Middle frontal gyrus (tissue), 1 donor: ENCODE measurements around the gene NOS1AP.

Experiments
- DNase-seq: peaks from one replicate; pipeline ENCODE4 v3.0.0-alpha.2; 2015; ENCODE audit warnings: low spot score; ENCODE audit errors: extremely low spot score

Gene NOS1AP

GRCh38 chr1:162291000-162291399 is 221.5 kb downstream of the NOS1AP start:
- DNase-seq: no peak

GRCh38 chr1:162292422-162292849 is 222.9 kb downstream of the NOS1AP start:
- DNase-seq: no peak

GRCh38 chr1:162293073-162293692 is 223.7 kb downstream of the NOS1AP start:
- DNase-seq: no peak

GRCh38 chr1:162294015-162294414 is 224.5 kb downstream of the NOS1AP start:
- no peak for DNase-seq

- DNase-seq: no peak
Observed at GRCh38 chr1:162297208-162297607, 227.7 kb downstream of the NOS1AP start.

- no peak for DNase-seq
Observed at GRCh38 chr1:162298266-162298665, 228.8 kb downstream of the NOS1AP start.

GRCh38 chr1:162299018-162299417 is 229.5 kb downstream of the NOS1AP start:
- DNase-seq: no peak

GRCh38 chr1:162300057-162300917 is 230.8 kb downstream of the NOS1AP start:
- DNase-seq: no peak

GRCh38 chr1:162301696-162302095 is 232.2 kb downstream of the NOS1AP start:
- no peak for DNase-seq

GRCh38 chr1:162302306-162303003 is 233.0 kb downstream of the NOS1AP start:
- DNase-seq: no peak

- DNase-seq: no peak
Observed at GRCh38 chr1:162303004-162303344, 233.5 kb downstream of the NOS1AP start.

- DNase-seq: no peak
Observed at GRCh38 chr1:162304736-162305135, 235.2 kb downstream of the NOS1AP start.

- DNase-seq: no peak
Observed at GRCh38 chr1:162305969-162306368, 236.5 kb downstream of the NOS1AP start.

GRCh38 chr1:162310337-162310736 is 240.8 kb downstream of the NOS1AP start:
- no peak for DNase-seq

GRCh38 chr1:162314206-162314605 is 244.7 kb downstream of the NOS1AP start:
- DNase-seq: no peak

GRCh38 chr1:162315673-162316072 is 246.2 kb downstream of the NOS1AP start:
- DNase-seq: no peak

GRCh38 chr1:162316187-162316586 is 246.7 kb downstream of the NOS1AP start:
- DNase-seq: no peak

GRCh38 chr1:162317621-162318020 is 248.1 kb downstream of the NOS1AP start:
- no peak for DNase-seq

- DNase-seq: no peak
Observed at GRCh38 chr1:162319493-162320175, 250.1 kb downstream of the NOS1AP start.

GRCh38 chr1:162321809-162322422 is 252.4 kb downstream of the NOS1AP start:
- no peak for DNase-seq

- DNase-seq: no peak
Observed at GRCh38 chr1:162323023-162323422, 253.5 kb downstream of the NOS1AP start.
